Measurements from ENCODE around the gene SCD5.

SCD5 gene

GRCh38 chr4:82792912-82793649, 5.5 kb downstream of the SCD5 start:
- no peak for DNase-seq

GRCh38 chr4:82791179-82791578, 7.4 kb downstream of the SCD5 start:
- DNase-seq, result no peak

GRCh38 chr4:82790060-82790660, 8.4 kb downstream of the SCD5 start:
- no peak for DNase-seq

GRCh38 chr4:82789025-82789776, 9.4 kb downstream of the SCD5 start:
- no peak for DNase-seq

- DNase-seq, result no peak
Observed at GRCh38 chr4:82787342-82787741, 11.3 kb downstream of the SCD5 start.

GRCh38 chr4:82786828-82787227, 11.8 kb downstream of the SCD5 start:
- DNase-seq, result no peak

- DNase-seq, result no peak
Observed at GRCh38 chr4:82785611-82786400, 12.8 kb downstream of the SCD5 start.

- DNase-seq, result no peak
Observed at GRCh38 chr4:82784681-82785610, 13.7 kb downstream of the SCD5 start.

GRCh38 chr4:82782626-82783345, 15.8 kb downstream of the SCD5 start:
- no peak for DNase-seq

GRCh38 chr4:82780752-82781231, 17.8 kb downstream of the SCD5 start:
- DNase-seq, result no peak

GRCh38 chr4:82780170-82780751, 18.3 kb downstream of the SCD5 start:
- DNase-seq, result no peak

GRCh38 chr4:82779032-82779431, 19.6 kb downstream of the SCD5 start:
- no peak for DNase-seq

GRCh38 chr4:82777857-82778525, 20.6 kb downstream of the SCD5 start:
- DNase-seq, result no peak

- DNase-seq, result no peak
Observed at GRCh38 chr4:82776925-82777542, 21.6 kb downstream of the SCD5 start.

GRCh38 chr4:82775243-82775642, 23.4 kb downstream of the SCD5 start:
- no peak for DNase-seq

- DNase-seq, result no peak
Observed at GRCh38 chr4:82774711-82775171, 23.9 kb downstream of the SCD5 start.

- DNase-seq, result no peak
Observed at GRCh38 chr4:82773057-82773456, 25.5 kb downstream of the SCD5 start.

- DNase-seq, result no peak
Observed at GRCh38 chr4:82770607-82771006, 28.0 kb downstream of the SCD5 start.

- no peak for DNase-seq
Observed at GRCh38 chr4:82765134-82765533, 33.5 kb downstream of the SCD5 start.

- DNase-seq, result no peak
Observed at GRCh38 chr4:82761229-82761628, 37.4 kb downstream of the SCD5 start.

Measured in activated T-cell treated with anti-CD3 and anti-CD28 coated beads, Interleukin-2, amount 50 U/mL, for 1 hour (primary cell).